Measurements from ENCODE around the gene KREMEN1.
"Not testable (repeated sequence)": the region's sequence is repeated elsewhere in the genome, so short reads cannot be mapped to it uniquely, and the experiment has no call there.

The KREMEN1 gene

DNA sequence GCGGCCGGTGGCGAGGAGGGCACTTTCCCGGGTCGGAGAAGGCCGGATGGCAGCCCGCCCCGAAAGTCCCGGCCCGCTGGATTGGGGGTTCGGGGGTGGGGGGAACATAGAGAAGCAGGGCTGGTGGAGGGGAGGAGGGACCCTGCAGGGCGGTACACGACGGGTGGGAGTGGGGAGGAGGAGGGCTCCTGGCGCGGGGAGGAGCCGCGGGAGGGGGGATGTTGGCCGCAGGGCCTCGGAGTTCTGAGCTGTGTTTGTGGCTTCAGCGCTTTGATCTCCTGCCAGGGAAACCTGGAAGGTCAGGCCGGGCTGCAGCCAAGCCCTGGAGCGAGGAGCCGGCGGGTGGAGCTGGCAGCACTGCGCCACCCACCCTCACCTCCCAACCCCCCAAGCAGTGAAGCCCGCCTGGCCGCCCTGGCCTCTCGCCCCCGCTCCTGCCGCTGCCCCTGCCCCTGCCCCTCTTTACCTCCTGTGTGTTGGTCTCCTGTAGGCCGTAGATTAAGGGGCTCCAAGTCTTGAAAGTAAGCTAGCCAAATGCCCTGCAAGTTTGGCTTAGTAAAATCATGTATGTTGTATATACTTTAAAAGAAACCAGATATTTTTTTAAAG, 42.1 kb upstream of the KREMEN1 start:
- DNase-seq (ENCODE audit: low read depth) = peak; percentile 59
- H3K4me3 ChIP-seq (ENCODE audit: low read length) = peak overlapping the region; percentile 44
- TF ChIP-seq, protein P1, sequence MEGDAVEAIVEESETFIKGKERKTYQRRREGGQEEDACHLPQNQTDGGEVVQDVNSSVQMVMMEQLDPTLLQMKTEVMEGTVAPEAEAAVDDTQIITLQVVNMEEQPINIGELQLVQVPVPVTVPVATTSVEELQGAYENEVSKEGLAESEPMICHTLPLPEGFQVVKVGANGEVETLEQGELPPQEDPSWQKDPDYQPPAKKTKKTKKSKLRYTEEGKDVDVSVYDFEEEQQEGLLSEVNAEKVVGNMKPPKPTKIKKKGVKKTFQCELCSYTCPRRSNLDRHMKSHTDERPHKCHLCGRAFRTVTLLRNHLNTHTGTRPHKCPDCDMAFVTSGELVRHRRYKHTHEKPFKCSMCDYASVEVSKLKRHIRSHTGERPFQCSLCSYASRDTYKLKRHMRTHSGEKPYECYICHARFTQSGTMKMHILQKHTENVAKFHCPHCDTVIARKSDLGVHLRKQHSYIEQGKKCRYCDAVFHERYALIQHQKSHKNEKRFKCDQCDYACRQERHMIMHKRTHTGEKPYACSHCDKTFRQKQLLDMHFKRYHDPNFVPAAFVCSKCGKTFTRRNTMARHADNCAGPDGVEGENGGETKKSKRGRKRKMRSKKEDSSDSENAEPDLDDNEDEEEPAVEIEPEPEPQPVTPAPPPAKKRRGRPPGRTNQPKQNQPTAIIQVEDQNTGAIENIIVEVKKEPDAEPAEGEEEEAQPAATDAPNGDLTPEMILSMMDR (conservative IDR thresholded peaks at IDR 0.05; ENCODE audit: low read length) = no peak

DNA sequence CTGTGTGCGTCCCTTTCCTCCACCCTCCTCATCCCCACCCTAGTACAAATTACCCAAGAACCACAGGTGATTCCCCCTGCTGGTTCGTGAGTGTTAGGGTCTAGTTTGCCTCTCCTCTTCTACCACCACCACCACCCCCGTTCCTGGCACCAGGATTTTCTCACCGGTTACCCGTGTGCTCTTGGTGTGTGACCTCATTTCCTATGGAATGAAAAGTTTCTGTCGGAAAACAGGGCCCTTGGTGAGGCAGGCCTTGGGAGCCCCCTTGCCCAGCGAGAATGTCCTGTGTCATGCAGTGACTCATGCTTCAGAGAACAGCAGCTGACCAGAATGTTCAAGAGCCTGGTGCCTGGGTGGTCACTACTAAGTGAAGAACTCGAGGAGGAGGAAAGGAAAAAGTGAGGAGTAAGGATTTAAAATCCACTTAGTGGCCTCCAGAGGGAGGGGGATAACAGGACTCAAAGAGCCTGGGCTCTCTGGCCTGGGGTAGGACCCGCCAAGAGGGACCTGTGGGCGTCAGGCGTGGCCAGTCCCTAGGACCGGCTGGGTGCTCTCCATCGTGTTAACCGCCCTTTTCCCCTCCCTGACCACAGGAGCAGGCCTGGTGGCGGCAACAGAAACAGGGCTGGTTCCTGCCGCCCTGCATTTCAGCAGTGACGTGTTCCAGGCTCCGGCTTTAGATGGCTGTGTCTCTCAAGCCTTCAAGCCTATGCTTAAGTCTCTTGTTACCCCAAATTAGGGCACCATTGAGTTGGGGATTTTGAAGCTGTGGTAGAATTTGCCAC, 41.4 kb upstream of the KREMEN1 start:
- H3K4me3 ChIP-seq (ENCODE audit: low read length) = peak overlapping the region; percentile 44
- peak; percentile 87 for DNase-seq (ENCODE audit: low read depth)
- TF ChIP-seq, protein P1 (conservative IDR thresholded peaks at IDR 0.05; ENCODE audit: low read length) = peak; percentile 30; the same call in 1 of the 2 replicates

DNA sequence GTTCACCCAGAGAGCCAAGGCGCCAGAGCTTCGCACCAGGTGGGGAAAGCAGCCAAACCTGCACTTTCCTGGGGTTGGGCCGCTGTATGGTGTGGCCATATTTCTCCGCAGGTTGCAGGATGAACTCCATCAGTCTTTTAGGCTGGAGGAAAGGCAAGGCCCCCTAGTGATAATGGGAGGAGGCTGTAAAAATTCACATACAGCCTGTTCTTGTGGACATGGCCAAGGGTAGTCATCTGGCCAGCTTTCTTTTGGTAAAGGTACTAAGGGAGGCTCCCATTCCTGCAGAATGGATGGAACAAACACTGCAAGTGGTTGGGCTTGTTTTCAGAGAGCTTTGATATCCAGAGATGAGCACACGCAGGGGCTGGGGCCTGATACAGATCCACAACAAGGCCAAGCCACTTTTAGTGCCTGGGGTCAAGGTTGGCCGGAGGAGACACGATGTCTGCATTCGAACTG, 40.8 kb upstream of the KREMEN1 start:
- DNase-seq (ENCODE audit: low read depth) = no peak
- H3K4me3 ChIP-seq (ENCODE audit: low read length) = no peak overlapping the region
- TF ChIP-seq, protein P1 (conservative IDR thresholded peaks at IDR 0.05; ENCODE audit: low read length) = no peak; the same call in 1 of the 2 replicates

DNA sequence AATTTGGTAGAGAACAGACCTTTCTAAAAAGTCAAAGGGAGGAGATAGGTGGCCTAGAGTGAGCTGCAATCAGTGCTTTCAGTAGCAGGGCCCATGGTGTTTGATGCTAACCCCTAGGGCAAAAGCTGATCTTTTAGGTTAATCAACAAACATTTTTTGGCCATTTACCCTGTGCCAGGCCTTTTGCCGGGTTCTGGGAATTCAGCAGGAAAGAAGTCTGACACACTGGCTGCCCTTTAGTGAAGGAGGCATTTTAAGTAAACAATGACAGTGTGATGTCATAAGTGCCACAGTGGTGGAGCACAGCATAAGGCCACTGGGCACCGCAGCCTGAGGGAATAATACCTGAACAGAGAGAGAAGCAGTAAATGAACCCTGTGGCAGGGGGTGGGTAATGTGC, 40.3 kb upstream of the KREMEN1 start:
- DNase-seq (ENCODE audit: low read depth) = no peak
- TF ChIP-seq, protein P1 (conservative IDR thresholded peaks at IDR 0.05; ENCODE audit: low read length) = no peak
- no peak overlapping the region for H3K4me3 ChIP-seq (ENCODE audit: low read length)

DNA sequence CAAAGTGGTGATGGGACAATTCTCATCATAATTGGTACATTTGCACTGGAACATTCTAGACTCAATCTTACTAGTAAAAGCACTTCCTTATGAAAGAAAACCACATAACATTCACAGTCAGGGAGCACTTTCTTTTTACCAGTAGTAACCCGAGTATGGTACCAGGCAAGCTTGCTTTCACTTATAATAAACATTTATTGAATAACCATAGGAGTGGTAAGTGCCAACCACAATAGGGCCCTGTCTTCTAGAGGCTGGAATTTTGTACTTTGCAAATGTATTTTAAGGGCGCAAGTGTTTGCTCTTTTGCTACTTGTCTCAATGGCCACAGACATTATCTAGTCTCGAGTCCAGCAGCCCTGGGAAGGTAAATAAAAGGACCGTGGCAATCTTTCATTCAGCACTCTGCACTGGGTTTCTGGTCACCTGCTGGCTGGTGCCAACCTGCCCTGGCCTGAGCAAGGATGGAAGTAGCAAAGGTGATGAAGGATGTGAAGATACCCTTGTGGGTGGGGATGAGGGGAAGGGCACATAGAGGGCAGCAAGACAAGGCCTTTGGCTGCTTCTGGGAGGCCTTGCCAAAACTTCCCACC, 35.4 kb upstream of the KREMEN1 start:
- TF ChIP-seq, protein P1 (conservative IDR thresholded peaks at IDR 0.05; ENCODE audit: low read length) = no peak
- no peak overlapping the region for H3K4me3 ChIP-seq (ENCODE audit: low read length)

DNA sequence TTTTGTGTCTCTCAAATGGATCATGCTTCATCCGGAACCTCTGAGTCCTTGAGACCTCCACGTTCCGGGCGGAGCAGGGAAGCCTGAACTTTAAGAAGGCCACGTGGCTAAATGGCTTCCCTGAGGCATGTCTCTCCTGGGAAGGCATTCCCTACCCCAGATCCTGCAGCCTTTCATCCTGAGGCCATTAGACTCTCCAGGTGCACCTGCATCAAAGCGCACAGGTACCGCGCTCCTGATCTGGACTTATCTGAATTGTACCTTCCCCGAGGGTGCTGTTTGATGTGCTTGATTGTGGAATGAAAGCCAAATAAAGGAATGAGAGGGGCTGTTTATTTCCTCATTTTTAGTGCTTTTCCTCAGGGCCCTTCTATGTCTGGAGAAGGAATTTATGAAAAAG, 33.7 kb upstream of the KREMEN1 start:
- TF ChIP-seq, protein P1 (conservative IDR thresholded peaks at IDR 0.05; ENCODE audit: low read length) = no peak
- DNase-seq (ENCODE audit: low read depth) = no peak
- no peak overlapping the region for H3K4me3 ChIP-seq (ENCODE audit: low read length)

More for the DNA sequence above, 35.4 kb upstream of the KREMEN1 start:
- DNase-seq (ENCODE audit: low read depth) = no peak

DNA sequence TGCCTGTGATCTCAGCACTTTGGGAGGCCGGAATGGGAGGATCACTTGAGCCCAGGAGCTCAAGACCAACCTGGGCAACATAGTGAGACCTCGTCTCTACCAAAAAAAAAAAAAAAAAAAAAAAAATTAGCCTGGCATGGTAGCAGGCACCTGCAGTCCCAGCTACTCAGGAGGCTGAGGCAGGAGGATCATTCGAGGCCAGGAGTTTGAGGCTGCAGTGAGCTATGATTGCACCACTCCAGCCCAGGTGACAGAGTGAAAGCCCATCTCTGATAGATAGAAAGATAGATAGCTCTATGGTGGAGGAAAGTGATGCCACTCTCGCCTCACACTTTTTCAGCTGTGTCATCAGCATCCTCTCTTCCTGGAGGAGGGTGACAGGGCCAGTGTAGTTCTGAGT, 33.2 kb upstream of the KREMEN1 start:
- not testable (repeated sequence) for H3K4me3 ChIP-seq (ENCODE audit: low read length); DNase-seq (ENCODE audit: low read depth)
